ENCODE data around the gene PRAF2.

The PRAF2 gene

DNA sequence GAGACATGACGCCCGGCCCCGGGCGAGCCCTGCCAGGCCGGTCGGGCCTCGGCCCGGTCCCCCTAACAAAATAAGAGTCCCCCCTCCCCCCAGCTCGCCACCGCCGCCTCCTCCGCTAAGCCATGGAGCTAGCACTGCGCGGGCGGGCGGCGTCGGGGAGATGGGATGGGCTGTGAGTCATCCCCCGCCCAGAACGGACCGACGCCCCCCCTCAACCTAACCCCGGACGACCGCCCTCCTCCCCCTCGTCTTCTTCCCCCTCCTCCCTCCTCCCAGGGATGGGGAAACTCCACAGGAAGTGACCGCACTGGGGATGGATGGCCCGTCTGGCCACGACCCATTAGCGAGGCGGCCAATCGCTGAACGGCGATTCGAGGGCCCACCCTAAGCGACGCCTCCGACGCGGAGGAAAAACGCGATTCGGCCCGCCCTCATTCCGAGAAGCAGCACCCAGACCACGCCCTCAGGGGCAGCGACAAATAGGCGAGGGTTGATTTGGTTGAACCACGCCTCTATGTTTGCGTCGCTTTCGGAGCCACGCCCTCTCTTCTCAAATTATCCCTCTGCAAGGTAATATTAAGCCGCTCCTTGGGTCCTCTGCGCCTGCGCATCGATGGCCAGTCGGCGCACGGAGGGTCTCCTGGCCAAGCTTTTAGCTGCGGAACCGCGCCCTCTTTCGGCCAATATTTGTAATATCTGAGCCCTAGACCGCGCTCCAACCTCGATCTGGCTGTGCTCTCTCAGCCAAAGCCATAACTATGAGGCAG lies 30.4 kb downstream of the PRAF2 start, which contains the start of gene TFE3:
TFE3 (minus strand) TSS at position 138 of the 767 bp plus-strand sequence; CDS start at position 7, 131 bp downstream.
- Histone ChIP-seq H3K36me3 (ENCODE audit: control insufficient read depth, insufficient read depth, low read length) (peaks cover 6% of the 10 kb centered on the region), H3K4me3 (ENCODE audit: low read length) (peak within 1 kb of the TSS; percentile 80), H3K27ac (ENCODE audit: low read length) (no peak within 1 kb of the TSS), H3K4me1 (ENCODE audit: control insufficient read depth, insufficient read depth, low read length) (peaks cover 3% of the 10 kb centered on the region; the same call in 1 of the 2 replicates), H3K27me3 (ENCODE audit: control insufficient read depth, insufficient read depth, low read length) (no peaks in the 10 kb centered on the region), H3K9me3 (ENCODE audit: control insufficient read depth, insufficient read depth, low read length) (no peaks in the 10 kb centered on the region)
- DNase-seq (ENCODE audit: low read depth, low spot score): peak; percentile 85
- no CpG with 5 or more reads among the region's 67 CpGs for WGBS (ENCODE audit: insufficient coverage, insufficient read length)

- Histone ChIP-seq H3K9me3 (ENCODE audit: control insufficient read depth, insufficient read depth, low read length) (no peaks in the 10 kb centered on the region), H3K27ac (ENCODE audit: low read length) (no peak overlapping the region), H3K27me3 (ENCODE audit: control insufficient read depth, insufficient read depth, low read length) (no peaks in the 10 kb centered on the region), H3K36me3 (ENCODE audit: control insufficient read depth, insufficient read depth, low read length) (peaks cover 13% of the 10 kb centered on the region), H3K4me3 (ENCODE audit: low read length) (peak overlapping the region; percentile 80), H3K4me1 (ENCODE audit: control insufficient read depth, insufficient read depth, low read length) (peaks cover 3% of the 10 kb centered on the region; the same call in 1 of the 2 replicates)
- no peak for DNase-seq (ENCODE audit: low read depth, low spot score)
- WGBS (ENCODE audit: insufficient coverage, insufficient read length): no CpG with 5 or more reads among the region's 29 CpGs
These were observed 31.1 kb downstream of the PRAF2 start for GRCh38 chrX:49042581-49043219.

DNA sequence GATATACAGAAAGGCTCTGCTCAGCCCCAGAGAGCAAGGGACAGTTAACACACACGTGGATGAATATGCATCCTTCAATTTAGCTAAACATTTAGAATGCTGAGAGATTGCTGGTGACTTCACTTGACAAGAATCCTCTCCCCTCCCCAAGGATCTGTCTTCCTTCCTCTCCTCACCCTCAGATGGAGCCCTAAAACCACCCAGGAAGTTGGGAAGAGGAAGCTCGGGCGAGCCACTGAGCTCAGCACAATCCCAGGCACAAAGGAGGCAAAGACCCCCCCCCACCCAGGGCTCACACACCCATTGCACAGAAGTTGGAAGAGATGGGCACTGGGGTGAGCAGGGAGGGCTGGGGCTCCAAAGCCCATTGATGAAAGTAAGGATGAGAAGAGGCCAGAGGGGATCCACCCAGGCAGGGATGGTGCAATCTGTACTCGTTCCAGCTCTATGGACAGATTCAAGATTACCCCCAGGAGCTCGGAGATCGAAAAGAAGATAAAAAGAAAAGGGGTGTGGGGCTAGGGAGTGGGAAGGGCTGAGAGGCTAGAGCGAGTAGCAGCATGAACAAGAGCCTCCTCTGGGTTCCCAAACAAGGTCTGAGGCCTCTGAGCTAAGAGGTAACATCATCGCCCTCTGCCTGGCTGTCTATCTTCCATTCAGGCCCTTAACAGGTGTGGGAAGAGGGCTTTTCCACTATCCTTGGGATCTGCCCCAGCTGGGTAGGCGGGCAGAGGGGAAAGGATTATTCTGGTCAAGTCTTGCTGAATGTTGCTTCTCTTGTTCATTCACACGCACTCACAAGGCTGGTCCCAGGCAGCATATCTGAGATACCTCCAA lies 31.8 kb downstream of the PRAF2 start:
- H3K4me1 ChIP-seq (ENCODE audit: control insufficient read depth, insufficient read depth, low read length): peaks cover 3% of the 10 kb centered on the region; the same call in 1 of the 2 replicates
- WGBS (ENCODE audit: insufficient coverage, insufficient read length): no CpG with 5 or more reads among the region's 10 CpGs
- H3K4me3 ChIP-seq (ENCODE audit: low read length): peak overlapping the region; percentile 80; the same call in 1 of the 2 replicates
- no peak overlapping the region for H3K27ac ChIP-seq (ENCODE audit: low read length)
- no peaks in the 10 kb centered on the region for H3K9me3 ChIP-seq (ENCODE audit: control insufficient read depth, insufficient read depth, low read length)
- H3K36me3 ChIP-seq (ENCODE audit: control insufficient read depth, insufficient read depth, low read length): peaks cover 15% of the 10 kb centered on the region
- no peak for DNase-seq (ENCODE audit: low read depth, low spot score)
- no peaks in the 10 kb centered on the region for H3K27me3 ChIP-seq (ENCODE audit: control insufficient read depth, insufficient read depth, low read length)

GRCh38 chrX:49040376-49040955 lies 33.3 kb downstream of the PRAF2 start:
- Histone ChIP-seq H3K9me3 (ENCODE audit: control insufficient read depth, insufficient read depth, low read length) (no peaks in the 10 kb centered on the region), H3K4me3 (ENCODE audit: low read length) (peak overlapping the region; percentile 17; the same call in 1 of the 2 replicates), H3K27ac (ENCODE audit: low read length) (peak overlapping the region; percentile 66), H3K27me3 (ENCODE audit: control insufficient read depth, insufficient read depth, low read length) (no peaks in the 10 kb centered on the region), H3K36me3 (ENCODE audit: control insufficient read depth, insufficient read depth, low read length) (peaks cover 17% of the 10 kb centered on the region), H3K4me1 (ENCODE audit: control insufficient read depth, insufficient read depth, low read length) (peaks cover 3% of the 10 kb centered on the region; the same call in 1 of the 2 replicates)
- no CpG with 5 or more reads among the region's 7 CpGs for WGBS (ENCODE audit: insufficient coverage, insufficient read length)
- DNase-seq (ENCODE audit: low read depth, low spot score): no peak

DNA sequence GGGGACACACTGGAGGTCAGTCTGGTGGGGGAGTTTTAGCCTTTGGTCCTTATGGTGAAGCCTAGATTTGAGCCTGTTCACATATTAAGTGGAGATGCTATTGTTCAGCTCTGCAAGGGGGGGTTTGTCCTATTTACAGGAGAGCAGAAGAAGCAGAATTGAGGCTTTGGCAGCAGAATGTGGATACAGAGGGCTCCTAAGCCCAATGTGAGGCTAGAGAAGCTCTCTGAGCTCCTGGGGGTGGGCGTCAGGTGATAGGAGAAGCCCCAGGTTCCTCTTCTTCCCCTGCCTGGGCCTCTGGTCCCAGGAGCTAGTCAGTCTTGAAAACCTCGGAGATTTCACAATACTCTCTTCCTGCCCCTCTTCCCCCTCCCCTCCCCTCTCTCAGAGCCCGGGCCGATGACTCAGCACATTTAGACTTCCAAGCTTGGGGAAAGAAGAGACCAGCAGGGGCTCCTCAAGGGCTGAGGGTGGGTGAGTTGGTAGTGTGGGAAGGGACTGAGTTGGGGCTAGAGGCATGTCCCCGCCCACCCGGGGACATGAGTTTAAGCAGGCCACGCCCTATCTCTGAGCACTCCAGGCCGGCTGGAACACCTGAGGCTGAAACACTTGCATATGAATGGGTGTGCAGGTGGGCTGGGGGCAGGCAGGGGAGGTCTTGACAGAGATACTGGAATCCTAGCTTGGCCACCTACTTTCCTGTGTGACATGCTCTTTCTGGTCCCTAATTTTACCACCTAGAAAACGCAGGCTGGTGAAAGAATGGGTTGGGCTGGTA lies 34.0 kb downstream of the PRAF2 start:
- DNase-seq (ENCODE audit: low read depth, low spot score): peak; percentile 68
- peak overlapping the region; percentile 92 for H3K27ac ChIP-seq (ENCODE audit: low read length)
- H3K4me1 ChIP-seq (ENCODE audit: control insufficient read depth, insufficient read depth, low read length): peaks cover 3% of the 10 kb centered on the region; the same call in 1 of the 2 replicates
- H3K4me3 ChIP-seq (ENCODE audit: low read length): no peak overlapping the region; the same call in 1 of the 2 replicates
- no peaks in the 10 kb centered on the region for H3K9me3 ChIP-seq (ENCODE audit: control insufficient read depth, insufficient read depth, low read length)
- H3K27me3 ChIP-seq (ENCODE audit: control insufficient read depth, insufficient read depth, low read length): no peaks in the 10 kb centered on the region
- peaks cover 17% of the 10 kb centered on the region for H3K36me3 ChIP-seq (ENCODE audit: control insufficient read depth, insufficient read depth, low read length)
- WGBS (ENCODE audit: insufficient coverage, insufficient read length): no CpG with 5 or more reads among the region's 9 CpGs

DNA sequence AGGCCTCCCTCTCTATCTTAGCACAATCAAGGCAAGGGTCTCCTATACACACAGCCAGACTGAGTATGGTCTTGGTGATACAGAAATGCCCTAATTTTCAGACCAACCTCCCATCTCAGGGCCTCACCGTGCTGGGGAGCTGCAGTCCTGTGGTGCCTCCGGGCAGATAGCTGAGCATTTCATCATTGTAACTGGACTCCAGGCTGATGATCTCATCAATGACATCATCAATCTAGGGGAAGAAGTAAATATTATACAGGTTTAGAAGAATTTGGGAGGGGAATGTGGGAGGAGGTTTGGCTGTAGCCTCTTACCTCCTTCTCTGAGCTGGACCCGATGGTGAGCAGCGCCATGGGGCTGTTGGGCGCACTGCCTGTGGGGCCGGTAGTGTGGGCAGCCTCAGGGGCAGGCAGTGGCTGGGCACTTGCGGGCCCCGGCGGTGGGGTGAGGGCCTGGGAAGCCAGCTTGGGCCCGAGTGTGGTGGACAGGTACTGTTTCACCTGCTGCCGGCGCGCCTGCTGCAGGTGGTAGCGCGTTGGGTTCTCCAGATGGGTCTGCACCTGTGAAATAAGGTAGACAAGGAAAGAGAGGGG lies 35.8 kb downstream of the PRAF2 start:
- Histone ChIP-seq H3K9me3 (ENCODE audit: control insufficient read depth, insufficient read depth, low read length) (no peaks in the 10 kb centered on the region), H3K27ac (ENCODE audit: low read length) (no peak overlapping the region), H3K27me3 (ENCODE audit: control insufficient read depth, insufficient read depth, low read length) (no peaks in the 10 kb centered on the region), H3K4me1 (ENCODE audit: control insufficient read depth, insufficient read depth, low read length) (peaks cover 3% of the 10 kb centered on the region; the same call in 1 of the 2 replicates), H3K4me3 (ENCODE audit: low read length) (no peak overlapping the region), H3K36me3 (ENCODE audit: control insufficient read depth, insufficient read depth, low read length) (peaks cover 25% of the 10 kb centered on the region)
- DNase-seq (ENCODE audit: low read depth, low spot score): no peak
- no CpG with 5 or more reads among the region's 15 CpGs for WGBS (ENCODE audit: insufficient coverage, insufficient read length)

DNA sequence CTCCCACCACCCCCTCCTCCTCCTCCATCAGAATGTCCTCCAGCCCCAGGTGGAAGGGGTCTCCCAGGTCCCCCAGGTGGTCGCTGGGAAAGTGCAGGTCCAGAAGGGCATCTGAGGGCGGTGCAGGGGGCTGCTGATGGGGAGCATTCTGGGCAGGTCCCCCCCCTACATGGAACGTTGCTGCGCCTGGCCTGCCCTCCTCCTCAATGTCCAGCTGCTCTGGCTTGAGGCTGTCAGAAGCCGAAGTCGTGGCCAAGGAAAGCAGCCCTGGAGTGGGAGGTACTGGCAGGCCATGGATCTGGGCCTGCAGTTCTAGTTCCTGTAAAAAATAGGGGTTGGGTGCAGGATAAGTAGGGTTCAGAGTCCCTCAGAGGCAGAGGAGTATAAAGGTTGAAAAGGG lies 43.5 kb downstream of the PRAF2 start:
- no CpG with 5 or more reads among the region's 6 CpGs for WGBS (ENCODE audit: insufficient coverage, insufficient read length)
- Histone ChIP-seq H3K27me3 (ENCODE audit: control insufficient read depth, insufficient read depth, low read length) (no peaks in the 10 kb centered on the region), H3K27ac (ENCODE audit: low read length) (no peak overlapping the region), H3K4me3 (ENCODE audit: low read length) (no peak overlapping the region), H3K9me3 (ENCODE audit: control insufficient read depth, insufficient read depth, low read length) (no peaks in the 10 kb centered on the region), H3K4me1 (ENCODE audit: control insufficient read depth, insufficient read depth, low read length) (peaks cover 3% of the 10 kb centered on the region; the same call in 1 of the 2 replicates), H3K36me3 (ENCODE audit: control insufficient read depth, insufficient read depth, low read length) (peaks cover 17% of the 10 kb centered on the region; the same call in 1 of the 2 replicates)
- no peak for DNase-seq (ENCODE audit: low read depth, low spot score)

GRCh38 chrX:49029876-49030275 lies 43.9 kb downstream of the PRAF2 start:
- WGBS (ENCODE audit: insufficient coverage, insufficient read length): no CpG with 5 or more reads among the region's 6 CpGs
- DNase-seq (ENCODE audit: low read depth, low spot score): no peak
- Histone ChIP-seq H3K4me1 (ENCODE audit: control insufficient read depth, insufficient read depth, low read length) (peaks cover 3% of the 10 kb centered on the region; the same call in 1 of the 2 replicates), H3K9me3 (ENCODE audit: control insufficient read depth, insufficient read depth, low read length) (no peaks in the 10 kb centered on the region), H3K27ac (ENCODE audit: low read length) (no peak overlapping the region), H3K27me3 (ENCODE audit: control insufficient read depth, insufficient read depth, low read length) (no peaks in the 10 kb centered on the region), H3K4me3 (ENCODE audit: low read length) (no peak overlapping the region), H3K36me3 (ENCODE audit: control insufficient read depth, insufficient read depth, low read length) (peaks cover 17% of the 10 kb centered on the region; the same call in 1 of the 2 replicates)
